Coronary artery (tissue), 2 donors: Measurements from ENCODE around the gene SRCAP.

Source experiments
- DNase-seq: peaks from one replicate; pipeline ENCODE4 v3.0.0-alpha.2; 2017; ENCODE audit warnings: low spot score
- H3K27ac ChIP-seq, 2 donors: fragments of 200-600 bp; sonication (generic); one replicate each; pipeline ENCODE4 v1.5.1; 2016 to 2019
- H3K4me3 ChIP-seq: fragments of 200-600 bp; sonication (generic); 2 replicates; pipeline ENCODE4 v1.5.1; 2016; ENCODE audit warnings: mild to moderate bottlenecking, moderate library complexity
- CTCF ChIP-seq: fragments of 200-600 bp; sonication (generic); IDR thresholded peaks from one replicate; pipeline ENCODE4 v1.5.1; 2019; ENCODE audit warnings: antibody characterized with exemption

Gene SRCAP

GRCh38 chr16:30659507-30660423, 39.2 kb upstream of the SRCAP start:
- Histone ChIP-seq H3K4me3 (peak overlapping the region; percentile 77), H3K27ac (peak overlapping the region; percentile 92 to 95)
- DNase-seq, result no peak
- no peak for TF ChIP-seq CTCF

GRCh38 chr16:30660424-30661261, 38.3 kb upstream of the SRCAP start:
- no peak for DNase-seq
- H3K27ac ChIP-seq, result peak overlapping the region; percentile 92 to 95
- peak overlapping the region; percentile 77 for H3K4me3 ChIP-seq
- no peak for TF ChIP-seq CTCF

- Histone ChIP-seq H3K27ac (no peak overlapping the region), H3K4me3 (no peak overlapping the region)
- DNase-seq, result no peak
- TF ChIP-seq CTCF, result no peak
These were observed 36.5 kb upstream of the SRCAP start for GRCh38 chr16:30662449-30662848.

GRCh38 chr16:30663038-30663437, 35.9 kb upstream of the SRCAP start:
- Histone ChIP-seq H3K4me3 (no peak overlapping the region), H3K27ac (no peak overlapping the region)
- DNase-seq, result no peak
- no peak for TF ChIP-seq CTCF

- TF ChIP-seq CTCF, result no peak
These were observed 35.2 kb upstream of the SRCAP start for GRCh38 chr16:30663820-30664219.

GRCh38 chr16:30664616-30665109, 34.3 kb upstream of the SRCAP start:
- DNase-seq, result no peak
- Histone ChIP-seq H3K4me3 (no peak overlapping the region), H3K27ac (no peak overlapping the region)
- no peak for TF ChIP-seq CTCF

More at GRCh38 chr16:30663820-30664219, 35.2 kb upstream of the SRCAP start:
- Histone ChIP-seq H3K4me3 (no peak overlapping the region), H3K27ac (no peak overlapping the region)
- DNase-seq, result no peak
